HG02884 (cell line): ENCODE measurements around the gene NBEA.

Experiments used
- ATAC-seq: cut with Tn5 transposase; IDR thresholded peaks from one replicate; pipeline ENCODE4 v1.9.1; 2021; ENCODE audit warnings: mild to moderate bottlenecking, moderate library complexity; ENCODE audit not compliant: unreplicated experiment

Gene NBEA

DNA sequence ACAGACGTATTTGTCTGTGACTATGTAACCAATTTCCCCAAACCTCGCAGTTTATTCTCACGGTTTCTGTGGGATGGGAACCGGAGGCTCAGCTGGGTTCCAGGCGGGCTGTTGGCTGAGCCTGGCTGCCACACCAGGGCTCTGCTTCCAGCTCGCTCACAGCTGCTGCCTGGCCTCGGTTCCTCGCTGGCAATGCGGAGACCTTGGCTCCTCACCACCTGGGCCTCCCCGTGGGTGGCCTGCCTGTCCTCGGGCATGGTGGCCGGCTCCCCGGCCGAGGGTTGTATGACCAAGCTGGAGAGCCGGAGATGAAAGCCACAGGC is 753.3 kb downstream of the NBEA start:
- no peak for ATAC-seq

DNA sequence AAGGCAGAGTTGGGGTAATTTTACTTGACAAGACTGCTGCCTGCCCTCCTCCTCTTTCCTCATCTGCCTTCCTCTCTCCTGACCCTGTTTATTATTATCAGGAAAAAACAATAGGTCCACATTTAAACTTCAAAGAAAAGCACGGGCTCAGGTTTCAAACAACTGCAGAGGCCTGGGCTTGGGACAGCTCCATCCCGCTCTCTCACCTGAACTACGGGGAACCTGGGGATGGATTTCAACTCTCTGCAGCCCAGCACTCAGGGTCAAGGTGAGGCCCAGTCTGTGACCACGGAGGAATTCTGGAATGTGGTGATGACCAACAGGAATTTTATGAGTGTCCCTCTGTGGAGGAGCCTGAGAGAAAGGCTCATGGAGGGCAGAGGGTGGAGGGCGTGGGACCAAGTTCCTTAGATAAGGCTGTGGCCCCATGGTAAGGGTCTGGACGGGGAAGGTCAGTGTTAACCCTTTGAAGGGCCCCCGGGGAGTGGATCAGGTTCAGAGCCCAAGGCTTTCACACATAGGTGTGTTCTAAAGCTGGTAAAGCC is 755.2 kb downstream of the NBEA start:
- ATAC-seq: no peak

DNA sequence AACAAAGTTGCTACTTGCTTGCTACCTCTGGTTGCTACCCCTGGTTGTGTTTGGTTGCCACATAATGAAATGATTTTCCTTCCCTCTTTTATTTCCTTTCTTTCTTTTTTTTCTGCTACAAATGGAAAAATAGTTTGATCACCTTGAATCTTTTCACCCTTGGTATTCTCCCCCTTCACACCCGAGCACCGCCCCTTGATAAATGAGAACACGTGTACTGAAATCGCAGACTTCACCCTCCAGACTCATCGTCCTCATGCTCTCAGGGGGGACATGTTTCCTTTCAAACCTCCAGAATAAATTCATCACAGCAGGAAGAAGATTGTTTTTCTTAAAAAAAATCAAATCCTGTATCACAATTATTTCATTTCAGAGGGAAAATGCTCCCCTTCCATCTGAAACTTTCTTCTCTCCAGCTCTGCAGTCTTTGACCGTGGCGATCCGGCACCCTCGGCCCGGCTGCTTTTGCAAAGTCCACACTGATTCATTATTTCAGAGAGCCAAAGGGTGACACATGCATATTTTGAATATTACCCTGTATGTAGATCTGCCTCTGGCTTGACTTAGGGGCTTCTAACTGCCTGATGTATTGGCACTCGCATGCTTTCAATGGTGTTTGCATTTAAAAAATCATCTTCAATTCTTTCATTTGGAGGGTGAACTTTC is 757.0 kb downstream of the NBEA start:
- ATAC-seq: no peak

DNA sequence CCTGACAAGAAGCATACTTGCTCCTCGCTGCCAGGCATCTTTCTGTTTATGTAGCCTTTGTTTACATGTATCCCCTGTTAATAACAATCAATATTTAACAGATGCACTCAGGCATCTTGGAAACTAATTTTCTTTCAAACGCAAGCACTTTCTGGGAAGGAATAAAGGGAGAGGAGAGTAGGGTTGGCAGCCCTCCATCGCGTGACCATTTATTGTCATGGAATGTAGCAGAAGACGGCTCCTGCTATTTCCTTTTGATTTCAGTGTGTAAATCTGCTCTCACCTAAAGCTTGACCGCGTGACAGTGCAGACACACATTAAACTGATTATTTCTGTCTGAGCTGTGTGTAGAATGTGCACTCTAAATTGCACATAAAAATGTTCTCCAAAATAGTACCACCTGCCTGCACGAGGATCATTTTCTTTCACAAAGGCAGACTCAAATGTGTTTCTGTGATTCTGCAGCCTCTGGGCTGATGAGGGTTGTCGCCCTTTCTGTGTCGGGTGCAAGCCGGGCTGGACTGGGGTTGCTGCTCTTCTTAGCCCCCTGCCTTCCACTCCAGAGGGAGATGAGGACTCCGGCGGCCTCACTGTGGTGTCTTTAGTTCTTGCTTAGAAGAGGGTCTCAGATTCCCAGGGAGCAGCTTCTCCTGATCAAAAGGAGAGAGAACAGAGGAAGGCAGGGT is 757.9 kb downstream of the NBEA start:
- no peak for ATAC-seq

DNA sequence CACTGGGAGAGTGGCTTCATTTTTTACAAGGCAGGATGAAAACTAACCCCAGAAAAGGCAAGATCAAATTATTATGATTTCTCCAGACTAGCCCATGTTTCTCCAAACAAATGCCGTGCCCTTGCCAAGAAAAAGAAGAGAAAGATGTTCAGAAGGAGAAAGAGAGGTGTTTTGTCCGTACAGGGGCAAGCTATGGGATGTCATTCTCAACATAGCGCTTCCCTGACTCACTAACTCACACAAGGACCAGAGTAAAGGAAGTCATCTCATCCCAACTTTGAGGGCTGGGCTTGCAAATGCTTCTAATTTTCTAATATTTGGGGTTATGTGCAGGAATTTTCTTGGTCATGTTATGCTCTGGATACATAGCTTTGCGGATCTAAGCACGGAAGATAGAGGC is 758.6 kb downstream of the NBEA start:
- no peak for ATAC-seq

DNA sequence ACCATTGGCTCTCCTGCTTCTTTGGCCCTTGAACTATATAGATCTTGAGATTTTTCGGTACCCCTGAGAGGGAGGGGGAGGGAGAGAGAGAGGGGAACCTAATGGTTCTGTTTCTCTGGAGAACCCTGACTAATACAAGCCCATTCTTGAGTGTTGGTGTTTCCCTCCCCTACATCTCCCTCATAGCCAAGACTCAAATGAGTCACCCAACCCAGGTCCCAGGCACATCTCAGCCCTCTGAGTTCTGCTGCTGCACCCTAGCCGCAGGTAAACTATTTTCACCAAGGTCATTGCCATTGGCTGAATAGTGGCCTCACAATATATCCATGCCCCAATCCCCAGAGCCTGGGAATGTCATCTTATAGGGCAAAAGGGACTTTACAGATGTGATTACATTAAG is 760.2 kb downstream of the NBEA start:
- no peak for ATAC-seq

DNA sequence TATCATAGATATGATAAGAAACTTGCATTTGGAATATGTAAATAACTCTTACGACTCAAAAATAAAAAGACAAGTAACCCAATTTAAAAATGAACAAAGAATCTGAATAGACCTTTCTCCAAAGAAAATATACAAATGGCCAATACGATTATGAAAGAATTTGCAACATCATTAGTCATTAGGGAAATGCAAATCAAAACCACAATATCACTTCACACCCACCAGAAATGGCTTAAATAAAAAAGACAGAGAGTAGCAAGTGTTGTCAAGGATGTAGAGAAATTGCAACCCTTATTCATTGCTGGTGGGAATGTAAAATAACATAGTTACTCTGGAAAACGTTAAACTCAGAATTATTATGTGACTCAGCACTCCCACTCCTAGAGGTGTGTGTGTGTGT is 761.0 kb downstream of the NBEA start:
- ATAC-seq: no peak

DNA sequence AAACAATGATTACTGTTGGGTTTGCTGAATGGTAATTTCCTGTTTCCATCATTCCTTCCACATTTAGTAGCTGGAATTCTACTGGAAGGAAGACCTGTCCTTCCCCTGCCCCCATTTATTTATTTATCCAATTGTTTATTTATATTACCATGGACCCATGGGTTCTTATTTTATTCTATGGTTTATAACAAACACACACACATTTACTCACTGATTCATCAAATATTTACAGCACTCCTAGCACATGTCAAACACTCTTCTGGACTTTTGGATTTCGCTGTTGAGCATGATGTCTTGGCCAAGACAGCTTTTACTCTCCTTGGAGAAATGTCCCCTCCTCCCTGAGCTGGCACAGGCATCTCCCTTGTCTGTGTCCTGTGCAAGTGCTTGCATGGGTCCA is 762.3 kb downstream of the NBEA start:
- no peak for ATAC-seq

DNA sequence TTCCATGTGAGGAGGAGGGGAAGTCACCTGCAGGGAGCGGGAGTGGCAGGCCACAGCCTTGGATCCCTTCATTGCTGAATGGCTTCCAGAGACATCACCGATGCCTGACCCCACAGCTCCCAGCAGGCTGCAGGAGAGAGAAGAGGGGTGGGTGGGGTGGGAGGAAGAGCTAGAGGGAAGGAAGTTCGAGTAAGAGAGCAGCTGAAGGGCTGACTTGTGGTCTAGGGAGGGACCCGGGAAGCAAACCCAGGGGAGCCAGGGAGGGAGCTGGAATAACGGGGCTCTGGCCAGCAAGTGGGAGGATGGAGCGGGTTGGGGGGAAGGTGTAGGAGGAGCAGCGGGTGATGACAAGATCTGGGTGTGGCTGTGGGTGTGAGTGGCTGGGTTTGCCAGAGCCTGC is 764.2 kb downstream of the NBEA start:
- ATAC-seq: no peak

DNA sequence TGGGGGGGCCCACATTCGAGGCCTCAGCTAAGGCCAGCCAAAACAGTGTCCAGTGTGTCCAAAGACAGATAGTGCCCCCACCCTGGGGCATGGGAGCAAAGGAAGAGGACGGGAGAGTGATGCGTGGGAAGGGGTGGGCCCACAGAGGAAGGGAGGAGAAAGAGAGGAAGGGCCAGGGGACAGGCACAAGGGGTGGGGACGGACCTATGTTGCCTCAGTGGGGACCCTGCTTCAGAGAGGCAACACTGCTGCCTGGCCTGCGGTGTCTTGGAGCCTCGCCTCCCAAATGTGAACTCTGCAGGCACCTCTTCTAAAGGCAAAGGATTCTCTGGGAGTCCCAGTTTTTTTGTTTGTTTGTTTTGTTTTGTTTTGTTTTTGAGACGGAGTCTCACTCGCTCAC is 764.7 kb downstream of the NBEA start:
- no peak for ATAC-seq

DNA sequence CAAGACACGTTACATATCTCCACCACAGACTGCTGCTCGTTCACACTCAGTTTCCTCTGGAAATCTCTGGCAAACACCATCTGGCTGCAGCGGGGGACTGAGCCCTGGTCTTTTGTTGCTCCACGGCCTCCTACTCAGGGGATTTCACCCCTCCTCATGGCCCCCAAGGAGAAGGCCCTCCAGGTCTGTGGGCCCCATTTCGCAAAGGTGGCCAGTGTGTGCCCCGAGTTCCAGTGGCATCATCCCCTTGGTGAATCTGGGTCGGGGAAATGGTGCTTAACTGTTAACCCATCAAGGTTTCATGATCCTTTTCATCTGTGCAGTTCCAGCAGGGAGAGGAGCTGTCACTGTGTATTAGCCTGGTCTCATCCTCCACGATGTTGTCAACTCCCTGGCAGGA is 769.8 kb downstream of the NBEA start:
- no peak for ATAC-seq

DNA sequence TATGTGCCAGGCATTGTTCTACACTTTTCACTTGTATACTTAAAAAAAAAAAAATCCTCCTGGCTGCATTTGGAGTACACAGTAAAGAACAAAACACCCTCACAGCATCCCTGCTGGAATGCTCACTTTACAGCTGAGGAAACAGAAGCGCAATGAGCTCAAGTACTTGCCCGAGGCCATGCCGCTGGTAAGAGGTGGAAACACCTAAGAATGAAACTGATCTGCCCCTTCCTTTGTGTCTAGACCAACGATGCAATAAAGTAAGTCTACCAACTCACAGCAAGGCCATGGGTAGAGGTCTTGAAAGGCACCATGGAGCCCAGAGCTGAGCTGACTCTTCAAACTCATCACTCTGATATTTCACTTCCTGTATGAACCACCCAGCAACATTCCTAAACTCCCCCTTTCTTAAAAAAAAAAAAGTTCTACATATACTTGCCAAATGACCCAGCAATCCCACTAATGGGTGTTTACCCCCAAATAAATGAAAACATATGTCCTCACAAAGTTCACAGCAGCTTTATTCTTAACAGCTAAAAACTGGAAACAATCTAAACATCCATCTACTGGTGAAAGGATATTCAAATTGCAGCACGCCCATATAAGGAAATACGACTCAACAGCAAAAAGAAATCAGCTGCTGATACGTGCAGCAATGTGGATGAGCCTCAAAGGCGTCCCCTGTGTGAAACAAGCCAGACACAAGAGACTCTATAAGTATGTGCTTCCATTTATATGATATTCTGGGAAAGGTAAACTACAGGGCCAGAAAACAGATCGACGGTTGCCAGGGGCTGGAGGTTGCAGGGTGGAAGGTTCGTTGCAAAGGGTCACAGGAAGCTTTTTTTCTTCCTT is 771.1 kb downstream of the NBEA start:
- no peak for ATAC-seq

DNA sequence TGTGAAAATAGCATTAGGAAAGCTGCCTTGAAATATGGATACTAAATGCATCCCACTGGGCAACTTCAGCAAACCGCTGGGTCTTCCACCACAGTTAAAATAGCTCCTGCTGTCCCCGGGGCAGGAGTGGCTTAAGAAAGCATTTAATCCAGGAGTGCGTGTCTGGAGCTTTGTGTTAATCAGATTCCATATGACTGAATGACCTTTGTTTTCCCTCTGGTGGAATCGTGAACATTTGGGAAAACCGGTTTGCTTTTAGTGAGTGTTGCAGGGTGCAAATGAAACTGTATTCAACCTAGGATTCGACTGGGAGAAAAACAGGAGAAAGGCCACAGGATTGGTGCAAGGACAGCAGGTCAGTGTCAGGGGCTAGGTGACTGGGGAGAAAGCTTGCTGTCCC is 772.1 kb downstream of the NBEA start:
- ATAC-seq: no peak

DNA sequence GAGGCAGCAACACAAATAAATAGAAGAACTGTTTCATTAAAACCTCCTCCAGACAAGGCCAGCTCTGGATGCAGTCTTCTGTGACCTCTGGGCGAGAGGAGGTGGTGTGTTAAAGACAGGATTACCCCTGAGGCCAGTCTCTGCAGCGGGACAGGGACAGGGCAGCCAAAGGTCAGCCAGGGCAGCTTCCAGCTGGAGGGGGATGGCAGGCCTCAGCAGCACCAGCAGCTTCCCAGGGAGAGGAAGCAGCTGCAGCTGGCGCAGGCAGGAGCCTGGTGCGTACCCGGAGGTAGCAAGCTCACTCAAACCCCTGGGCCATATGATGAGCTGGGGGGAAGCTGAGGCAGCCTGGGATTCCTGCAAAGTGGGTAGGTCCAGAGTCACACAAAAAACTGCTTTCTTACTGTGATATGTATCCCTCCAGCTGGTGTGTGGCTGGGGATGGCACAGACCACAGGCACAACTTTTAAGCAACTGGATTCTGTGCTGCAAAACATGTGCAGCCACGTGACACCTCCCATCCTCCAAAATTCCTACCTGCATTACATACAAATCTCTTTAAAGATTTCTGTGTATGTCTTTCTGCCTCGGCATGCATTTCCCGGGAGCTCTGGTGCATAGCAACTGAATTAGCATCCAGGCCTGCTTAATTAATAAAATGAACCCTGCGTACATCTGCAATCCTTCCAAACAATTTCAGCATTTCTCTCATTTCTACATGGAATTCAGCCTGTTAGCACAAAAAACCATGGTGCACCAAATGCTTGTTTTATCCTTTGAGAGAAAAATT is 772.7 kb downstream of the NBEA start:
- ATAC-seq: no peak

DNA sequence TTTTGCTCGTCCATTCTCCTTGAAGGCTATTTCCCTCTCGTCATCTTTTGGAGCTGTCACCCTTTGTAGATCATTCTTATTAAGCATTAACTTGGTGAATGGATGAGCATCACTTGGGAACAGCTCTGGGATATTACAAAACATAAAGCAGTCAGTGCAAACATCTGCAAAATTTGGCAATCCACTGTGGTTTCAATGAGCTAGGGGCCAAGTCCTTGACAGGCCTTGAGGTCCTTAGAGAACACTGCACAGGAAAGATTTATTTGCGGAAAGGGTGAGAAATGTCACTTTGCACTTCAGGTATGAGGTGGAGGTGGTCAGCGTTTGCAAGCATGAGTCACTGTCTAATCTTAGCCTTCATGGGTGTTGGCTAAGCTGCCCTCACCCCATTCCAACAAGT is 774.1 kb downstream of the NBEA start:
- no peak for ATAC-seq

DNA sequence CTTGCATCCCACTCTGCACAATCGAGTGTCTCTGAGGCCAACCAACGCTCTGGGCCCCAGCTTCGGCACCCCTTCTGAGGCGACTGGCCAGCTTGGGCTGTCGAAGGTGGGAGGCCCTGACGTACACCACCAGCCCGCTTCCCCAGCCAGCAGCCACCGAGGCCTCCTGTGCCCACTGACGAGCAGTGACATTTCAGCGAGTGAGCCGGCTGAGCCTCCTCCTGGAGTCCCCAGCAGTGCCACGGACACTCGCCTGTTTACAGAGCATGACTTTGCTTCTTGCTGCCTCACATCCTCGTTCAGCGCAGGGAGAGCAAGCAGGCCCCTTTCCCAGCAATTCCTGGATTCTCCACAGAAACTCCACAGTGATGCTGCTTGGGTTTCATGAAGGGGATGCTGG is 774.7 kb downstream of the NBEA start:
- no peak for ATAC-seq

DNA sequence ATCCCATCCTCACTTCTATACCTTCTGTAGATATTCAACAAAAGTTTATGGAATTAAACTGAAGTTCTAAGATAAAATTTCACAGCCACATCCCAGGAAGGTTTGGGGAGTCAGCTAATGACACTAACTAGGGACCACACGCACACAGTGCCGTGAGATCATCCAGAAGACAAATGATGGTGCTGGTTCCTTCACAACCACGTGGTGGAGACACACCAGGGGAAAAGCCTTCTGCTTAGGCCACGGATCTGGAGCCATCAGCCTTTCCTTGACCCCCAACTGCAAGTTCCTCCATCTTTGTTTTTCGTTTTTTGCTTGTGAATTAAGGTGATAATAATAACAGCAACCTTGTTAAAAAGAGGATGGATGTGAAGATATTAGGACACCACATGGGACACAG is 776.0 kb downstream of the NBEA start:
- ATAC-seq: no peak

DNA sequence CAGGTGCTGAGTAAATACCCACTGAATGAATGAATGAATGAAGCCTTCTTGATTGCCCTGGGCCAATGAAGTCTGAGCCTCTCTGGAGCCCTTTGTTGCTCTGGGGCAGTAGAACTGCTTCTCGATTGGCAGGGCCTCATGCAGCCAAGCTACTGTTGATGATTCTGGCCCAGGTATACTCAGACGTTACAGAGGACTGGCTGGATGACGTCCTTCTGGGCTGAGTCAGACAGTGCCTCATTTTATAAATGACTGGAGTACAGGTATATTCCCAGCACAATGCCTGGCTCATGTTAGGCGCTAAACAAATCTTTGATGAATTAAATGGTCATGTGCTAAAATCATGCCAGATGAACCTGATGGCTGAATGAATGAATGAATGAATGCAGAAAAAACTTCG is 778.2 kb downstream of the NBEA start:
- no peak for ATAC-seq

DNA sequence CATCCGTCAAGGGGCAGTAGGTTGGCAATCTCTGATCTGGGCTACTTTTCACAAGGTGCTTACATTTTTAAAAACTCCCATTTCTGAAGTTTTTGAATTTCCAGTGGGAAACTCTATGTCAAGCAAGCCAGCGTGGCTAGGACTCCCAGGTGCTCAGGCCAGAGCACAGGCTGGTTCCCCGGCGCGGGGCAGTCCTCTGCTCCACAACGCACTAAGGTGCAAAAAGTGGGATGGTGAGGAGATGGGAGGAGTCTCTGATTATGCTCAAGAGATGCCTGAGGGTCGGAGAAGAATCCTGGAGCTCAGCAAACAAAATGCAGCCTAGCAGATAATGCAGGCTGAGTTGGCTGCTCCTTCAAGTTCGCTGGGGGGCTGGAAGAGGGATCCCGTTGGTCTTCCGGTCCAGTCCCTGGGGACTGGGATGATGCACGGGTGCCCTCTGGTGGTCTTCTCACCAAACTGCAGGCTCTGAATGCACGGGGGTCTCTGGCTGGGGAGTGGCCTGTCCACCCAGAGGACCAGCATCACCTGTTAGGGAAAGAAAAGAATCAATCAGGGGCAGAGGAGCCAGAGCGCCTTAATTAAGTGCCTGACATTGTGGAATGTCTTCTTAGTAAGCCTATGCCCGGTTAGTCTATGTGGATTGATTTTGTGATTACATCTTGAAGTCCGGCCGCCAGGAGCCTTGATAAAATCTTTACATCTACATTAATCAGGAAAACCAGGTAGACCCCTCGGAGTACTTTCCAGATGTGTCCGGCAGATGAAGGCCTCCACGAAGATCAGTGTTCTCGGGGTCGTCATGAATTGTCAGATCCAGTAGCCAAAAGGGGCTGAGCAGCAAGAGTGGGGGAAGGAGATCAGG is 778.9 kb downstream of the NBEA start:
- ATAC-seq: peak; percentile 64
